ENCODE measurements around the gene EIPR1.
"Not testable (repeated sequence)": the region's sequence is repeated elsewhere in the genome, so short reads cannot be mapped to it uniquely, and the experiment has no call there.

The EIPR1 gene

DNA sequence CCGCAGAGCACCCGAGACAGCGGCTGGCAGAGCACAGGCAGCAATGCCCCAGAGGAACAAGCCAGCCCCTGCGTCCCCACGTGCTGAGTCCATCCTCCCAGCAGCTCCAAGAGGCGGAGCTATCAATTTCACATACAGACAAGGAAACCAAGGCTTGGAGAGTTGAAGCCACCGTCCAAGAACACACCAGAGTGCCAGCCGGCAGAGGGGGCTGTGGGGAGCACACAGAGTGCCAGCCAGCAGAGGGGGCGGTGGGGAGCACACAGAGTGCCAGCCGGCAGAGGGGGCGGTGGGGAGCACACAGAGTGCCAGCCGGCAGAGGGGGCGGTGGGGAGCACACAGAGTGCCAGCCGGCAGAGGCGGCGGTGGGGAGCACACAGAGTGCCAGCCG, 91.0 kb downstream of the EIPR1 start:
- not testable (repeated sequence) for DNase-seq (ENCODE audit: low spot score)

DNA sequence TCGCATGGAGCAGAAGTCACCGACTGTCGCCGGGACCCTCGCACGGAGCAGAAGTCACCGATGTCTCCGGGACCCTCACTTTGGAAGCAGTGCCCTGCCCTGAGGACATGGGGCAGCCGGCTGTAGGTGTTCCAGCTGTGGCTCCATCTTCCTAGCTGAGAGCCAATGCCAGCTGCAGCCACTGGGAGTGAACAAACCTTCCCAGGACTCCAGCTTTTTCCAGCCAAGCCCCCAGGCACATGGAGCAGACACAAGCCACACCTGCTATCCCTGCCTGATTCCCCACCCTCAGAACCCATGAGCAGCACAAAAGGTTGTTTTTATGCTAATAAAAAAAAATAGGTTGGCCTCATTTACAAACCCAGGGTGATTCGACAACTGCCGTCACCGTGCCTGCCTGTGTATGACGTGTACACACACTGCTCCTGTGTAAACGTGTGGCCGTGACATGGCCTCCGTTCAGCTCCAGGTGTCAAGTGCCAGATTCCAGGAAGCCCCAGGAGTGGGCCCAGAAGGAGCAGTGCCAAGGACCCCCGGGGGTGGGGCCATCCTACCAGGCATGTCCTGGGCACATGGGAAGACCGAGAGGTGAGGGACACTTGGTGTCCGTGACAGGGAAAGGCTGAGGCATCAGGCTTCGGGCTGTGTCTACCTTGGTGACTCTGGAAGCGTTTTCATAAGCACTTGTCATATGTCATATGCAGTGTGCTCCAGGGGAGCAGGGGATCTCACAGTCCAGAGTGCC, 91.5 kb downstream of the EIPR1 start:
- DNase-seq (ENCODE audit: low spot score): no peak

DNA sequence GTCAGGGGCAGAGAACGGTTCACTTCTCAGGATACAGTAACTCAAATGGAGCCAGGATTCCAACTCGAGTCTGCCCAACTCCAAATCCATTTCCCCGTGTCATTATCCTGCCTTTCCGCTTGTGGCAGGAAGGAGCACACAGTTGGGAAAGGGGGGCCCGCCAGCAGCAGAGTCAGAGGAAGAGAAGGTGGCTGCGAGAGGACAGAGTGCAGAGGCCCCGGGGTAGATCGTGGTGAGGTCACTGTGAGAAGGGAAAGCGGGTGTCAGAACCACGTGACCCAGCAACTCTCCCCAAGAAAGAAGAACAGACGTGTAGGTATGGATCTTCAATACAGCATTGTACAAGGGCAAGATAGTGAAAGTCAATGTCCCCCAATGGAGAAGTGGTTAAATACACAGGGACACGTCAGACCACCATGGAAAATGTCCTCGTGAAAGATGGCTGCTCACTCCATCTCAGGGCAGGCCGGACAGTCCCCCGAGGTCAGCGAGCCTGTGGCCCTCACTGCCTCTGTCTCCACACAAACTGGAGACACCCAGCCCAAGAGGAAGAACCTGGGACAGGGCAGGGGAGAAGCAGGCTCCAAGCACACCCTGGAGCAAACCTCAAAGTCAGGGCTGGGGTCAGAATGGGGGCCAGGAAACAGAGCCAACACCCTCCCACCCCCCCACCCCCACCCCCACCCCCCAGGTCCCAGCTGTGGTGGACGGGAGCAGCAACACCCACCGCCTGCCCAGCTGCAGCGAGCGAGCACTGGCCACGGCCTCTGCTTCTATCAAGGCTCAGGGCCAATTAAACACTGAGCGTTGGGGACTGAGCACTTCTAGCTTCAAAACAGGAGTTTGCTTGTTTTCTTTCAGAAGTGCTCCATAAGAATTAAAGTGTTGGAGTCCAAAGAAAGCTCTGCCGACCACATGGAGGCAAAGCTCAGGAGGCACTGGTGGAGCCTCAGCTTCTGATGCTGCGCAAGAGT, 92.7 kb downstream of the EIPR1 start:
- DNase-seq (ENCODE audit: low spot score): no peak

DNA sequence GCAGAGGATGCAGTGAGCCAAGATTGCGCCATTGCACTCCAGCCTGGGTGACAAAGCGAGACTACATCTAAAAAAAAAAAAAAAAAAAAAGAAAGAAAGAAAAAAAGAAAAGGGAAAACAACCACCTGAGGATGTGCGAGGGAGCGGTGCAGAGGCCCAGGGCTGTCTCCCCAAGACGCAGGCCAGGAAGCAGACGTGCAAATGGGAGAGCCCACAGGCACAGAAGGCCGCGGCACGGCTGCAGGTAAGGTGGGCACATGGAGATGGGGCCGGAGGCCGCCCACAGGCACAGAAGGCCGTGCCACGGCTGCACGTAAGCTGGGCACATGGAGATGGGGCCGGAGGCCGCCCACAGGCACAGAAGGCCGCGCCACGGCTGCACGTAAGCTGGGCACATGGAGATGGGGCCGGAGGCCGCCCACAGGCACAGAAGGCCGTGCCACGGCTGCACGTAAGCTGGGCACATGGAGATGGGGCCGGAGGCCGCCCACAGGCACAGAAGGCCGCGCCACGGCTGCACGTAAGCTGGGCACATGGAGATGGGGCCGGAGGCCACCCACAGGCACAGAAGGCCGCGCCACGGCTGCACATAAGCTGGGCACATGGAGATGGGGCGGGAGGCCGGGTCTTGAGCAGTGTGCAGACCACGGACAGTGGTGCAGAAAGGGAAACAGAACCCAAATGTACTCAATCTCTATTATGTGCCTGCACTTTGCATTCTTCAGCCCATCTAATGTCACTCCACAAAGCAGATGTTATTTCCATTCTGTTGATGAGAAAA, 93.6 kb downstream of the EIPR1 start:
- not testable (repeated sequence) for DNase-seq (ENCODE audit: low spot score)

DNA sequence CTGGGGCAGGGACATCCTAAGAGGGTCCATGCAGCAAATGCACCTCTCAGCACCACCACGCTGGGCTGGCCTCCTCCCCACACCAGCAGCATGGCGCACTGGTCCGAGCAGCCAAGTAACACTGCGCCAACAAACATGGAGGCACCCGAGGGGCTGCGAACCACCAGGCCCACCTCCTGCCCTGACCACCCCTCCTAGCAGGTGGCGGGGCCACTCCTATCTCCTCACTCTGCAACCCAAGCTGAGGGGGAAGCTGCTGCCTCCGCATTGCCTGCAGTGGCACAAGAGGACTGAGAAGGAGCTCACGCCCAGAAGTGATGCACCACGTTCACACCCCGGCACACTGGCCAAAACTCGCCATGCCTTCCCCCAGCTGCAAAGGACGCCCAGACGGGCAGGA, 94.4 kb downstream of the EIPR1 start:
- DNase-seq (ENCODE audit: low spot score): no peak

DNA sequence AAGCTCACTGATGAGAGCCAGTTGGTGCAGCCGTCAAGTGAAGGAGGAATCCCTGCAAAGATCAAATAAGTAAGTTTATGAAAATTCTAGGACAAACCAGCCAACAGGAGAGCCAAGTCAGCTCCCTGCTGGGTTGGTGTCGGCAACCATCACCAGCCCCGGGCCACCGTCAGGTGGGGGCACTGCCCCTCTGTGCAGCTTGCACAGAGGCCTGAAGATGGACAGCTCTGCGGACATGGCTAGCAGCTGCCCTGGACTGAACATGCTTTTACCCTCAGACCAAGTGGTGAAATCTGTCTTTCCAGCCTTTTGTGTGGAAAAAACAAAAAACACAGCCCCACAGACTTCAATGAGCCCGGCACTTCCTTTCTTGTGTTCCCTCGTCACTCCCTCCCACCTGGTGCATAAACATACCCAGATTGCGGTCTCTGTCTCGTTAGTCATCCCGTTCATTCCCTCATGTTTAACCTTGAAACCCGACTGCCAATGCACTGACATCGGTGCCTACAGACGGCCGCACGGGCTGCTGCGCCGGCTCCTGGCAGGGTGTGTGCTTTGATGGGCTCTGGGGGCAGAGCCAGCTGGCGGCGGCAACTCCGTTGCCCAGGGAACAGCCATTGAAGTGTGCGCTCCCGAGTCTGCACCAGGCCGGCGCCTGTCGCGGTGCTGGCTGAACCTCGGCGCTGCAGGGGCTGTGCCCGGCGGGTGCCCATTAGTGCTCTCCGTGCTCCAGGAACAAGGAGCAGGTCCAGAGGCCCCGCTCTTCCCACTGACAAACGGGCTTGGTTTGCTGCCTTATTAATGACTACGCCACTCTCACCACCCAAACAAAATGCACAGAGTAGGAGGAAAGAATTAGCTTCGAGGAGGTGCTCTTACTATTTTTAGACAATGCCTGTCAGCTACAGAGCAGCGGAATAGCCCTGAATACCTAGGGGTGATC, 95.3 kb downstream of the EIPR1 start:
- no peak for DNase-seq (ENCODE audit: low spot score)

DNA sequence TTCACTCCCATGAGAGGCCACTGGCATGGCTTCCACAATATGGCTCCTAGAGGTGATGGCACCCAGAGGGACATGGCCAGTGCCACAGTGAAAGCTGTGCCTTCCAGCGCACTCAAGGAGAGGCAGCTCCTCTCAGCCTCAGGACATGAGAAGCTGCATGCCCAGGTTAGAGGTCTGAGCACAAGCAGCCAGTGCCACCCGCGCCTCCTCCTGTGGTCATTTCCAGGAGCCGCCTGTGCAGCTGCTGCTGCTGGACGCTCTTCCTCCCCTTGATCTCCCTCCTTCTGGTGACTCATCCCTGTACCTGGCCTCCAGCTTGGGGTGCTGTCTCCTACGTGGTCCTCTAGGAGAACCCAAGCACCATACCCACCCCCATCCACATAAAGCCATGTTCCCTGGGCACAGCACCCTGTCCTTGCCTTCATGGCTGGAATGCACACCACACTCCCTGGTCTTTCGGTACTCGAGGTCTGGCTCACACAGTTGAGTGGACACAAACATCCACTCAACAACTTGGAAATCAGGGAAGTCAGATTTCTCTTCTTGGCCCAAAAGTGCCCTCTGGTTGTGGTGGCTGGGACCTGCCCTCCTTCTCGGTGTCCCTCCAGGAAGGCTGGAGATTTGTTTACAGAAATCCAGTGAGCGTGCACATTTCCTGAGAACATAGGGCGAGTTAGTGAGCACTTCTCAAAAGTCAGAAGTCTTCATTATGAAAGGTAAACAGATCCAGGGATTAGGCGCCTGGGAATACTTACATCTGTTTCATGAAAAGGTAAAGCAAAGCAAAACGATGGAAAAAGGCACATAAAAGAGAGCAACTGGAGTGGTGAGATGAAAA, 96.7 kb downstream of the EIPR1 start:
- DNase-seq (ENCODE audit: low spot score): no peak

DNA sequence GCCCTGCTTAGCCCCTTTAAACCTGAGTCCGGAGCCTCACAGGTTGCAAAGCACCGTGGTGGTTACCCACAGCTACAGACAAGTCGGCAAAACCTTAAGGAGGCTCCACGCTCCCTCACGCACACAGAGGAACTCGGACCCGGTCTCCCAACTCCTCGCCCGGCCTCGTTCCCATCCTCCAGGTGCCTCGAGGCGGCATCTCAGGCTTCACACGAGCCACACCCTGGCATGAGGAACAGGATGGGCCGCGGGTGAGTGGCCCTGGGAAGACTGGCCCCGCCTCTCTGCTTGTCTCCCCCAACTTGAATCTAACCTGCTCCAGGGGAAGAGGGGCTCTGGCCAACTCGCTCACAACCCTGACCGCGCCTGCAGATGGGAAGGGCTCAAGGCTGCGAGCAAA, 97.4 kb downstream of the EIPR1 start:
- no peak for DNase-seq (ENCODE audit: low spot score)

DNA sequence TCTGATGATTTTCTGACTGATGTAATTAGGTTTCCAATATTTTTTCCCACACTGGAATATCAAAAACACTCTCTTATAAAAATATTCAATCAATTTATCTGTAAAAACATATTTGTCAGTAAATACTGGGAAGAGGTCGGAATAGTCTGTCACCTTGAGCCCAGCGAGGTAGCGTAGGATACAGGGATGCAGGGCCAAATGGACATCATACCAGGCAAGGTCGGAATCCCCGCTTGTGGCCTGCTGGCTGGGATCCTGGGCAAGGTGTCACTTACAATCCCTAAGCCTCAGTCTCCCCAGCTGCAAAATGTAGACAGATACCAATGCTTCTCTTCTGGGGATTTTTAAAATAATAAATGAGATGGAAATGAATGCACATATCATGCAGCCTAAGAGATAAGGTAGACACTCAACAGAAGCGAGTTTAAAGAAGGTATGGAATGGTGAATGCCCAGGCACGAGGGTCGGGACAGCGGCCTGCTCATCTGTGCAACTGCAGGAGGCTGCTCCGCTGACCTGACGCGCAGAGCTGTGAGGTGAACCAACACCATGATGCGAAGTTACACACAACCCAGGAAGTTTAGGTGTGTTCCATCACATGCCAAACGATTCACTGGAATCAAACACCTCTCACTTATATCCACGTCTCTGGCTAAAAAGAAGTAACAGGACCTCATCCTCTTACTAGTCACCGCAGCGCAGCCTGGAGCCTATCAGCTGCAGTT, 98.2 kb downstream of the EIPR1 start:
- no peak for DNase-seq (ENCODE audit: low spot score)

DNA sequence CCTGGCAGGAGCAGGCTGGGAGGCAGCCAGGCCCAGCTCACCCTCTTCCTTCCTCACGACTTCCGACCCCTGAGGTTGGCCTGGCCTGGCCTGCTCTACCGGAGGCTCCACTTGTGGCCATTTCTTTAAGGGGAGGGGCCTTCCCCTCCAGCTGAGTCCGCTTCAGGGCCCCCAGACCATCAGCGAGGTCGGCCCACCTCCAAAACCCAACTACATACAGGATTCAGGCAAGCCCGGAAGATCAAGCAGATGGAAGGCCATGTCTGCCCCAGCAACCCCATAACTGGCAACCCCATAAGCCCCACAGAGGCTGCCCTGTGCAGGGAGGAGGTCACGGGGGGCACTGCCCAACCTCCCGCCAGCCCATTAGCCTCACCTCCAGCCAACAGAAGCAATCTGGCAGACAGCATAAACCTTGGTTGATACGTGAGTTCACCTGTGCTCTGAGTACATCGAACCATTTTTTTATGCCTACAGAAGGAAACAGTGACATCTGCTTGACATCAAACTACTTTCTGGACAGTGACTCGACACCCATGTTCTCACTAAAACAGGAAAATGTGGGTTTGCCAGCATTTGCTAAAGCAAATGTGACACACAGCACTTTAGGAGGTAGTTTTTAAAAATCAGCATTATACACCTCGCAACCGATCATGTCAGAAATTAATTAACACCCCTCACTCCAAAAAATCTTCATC, 98.9 kb downstream of the EIPR1 start:
- no peak for DNase-seq (ENCODE audit: low spot score)

DNA sequence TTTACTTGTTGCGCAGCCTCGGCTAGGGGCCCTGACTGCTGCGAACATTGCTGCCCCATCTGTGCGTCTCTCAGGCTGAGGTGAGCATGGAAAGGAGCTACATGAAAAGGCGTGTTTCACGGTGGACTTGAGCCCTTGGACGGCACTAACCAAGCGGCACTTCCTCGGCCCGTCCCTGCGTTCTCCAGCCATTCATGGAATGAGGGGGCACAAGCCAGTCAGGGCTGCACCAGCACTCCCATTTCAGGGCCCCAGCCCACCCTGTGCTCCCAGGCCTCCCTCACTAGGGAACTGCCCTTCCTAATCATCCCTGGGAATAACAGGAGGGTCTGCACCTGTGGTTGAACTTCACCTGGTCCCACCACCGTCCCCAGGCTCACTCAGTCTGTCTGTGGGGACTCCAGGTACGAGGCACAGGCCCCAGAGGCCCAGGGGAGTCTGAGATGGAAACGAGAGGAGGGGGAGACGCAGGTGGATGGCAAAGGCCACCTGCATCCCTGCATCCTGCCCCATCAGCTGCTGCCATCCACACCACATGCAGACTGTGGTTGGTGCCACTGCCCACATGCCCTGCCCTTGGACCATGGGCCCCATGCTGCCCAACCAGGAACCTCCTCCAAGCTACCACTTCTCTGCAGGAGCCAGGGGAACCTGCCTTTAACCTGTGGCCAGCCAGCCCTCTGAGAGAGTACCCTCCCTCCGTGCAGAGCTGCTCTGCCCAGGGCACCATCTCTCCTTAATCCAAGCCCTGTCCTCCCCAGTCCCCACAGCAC, 99.7 kb downstream of the EIPR1 start:
- DNase-seq (ENCODE audit: low spot score): no peak

DNA sequence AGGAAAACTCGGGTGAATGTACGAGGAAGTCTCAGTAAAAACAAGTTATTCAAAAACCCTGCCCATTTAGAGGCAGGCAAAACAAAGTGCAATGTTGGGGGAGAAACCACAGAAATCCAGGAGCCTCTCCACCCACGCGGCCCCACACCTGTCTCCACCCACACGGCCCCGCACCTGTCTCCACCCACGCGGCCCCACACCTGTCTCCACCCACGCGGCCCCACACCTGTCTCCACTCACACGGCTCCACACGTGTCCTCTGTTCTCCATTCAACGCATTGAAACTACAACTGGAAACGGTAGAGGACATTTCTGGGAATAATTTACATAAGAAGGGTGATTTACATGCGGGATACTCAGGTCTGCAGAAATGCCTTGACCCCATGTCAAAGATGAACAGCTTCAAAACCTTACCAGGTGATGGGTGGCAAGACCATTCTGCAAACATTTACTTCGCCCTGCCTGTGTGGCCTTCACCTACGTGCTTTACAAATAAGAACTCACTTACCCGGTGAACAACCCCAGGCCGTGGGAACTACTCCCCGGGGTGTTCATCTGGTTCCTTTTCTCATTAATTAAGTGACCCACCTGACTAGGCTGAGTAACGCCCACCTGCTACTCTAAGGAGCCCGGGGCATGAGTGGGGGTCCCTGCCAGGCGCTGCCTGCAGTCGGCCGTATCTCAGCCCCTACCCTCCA, 100.4 kb downstream of the EIPR1 start:
- no peak for DNase-seq (ENCODE audit: low spot score)

DNA sequence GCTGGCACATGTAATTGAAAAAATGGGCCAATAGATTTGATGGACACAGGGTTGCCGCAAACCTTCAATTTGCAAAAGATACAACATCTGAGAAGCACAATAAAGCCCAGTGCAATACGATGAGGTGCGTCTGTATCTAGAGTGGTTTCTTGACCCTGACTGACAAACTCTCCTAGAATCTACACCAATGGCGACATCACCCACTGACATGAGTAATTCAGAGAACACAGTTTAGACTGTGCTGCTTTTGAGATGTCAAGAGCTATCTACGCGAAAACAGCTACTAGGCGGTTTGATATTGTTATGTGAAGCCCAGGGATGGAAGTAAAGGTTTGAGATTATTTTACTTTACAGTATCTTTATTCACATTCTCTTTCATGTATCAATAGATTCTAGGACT, 104.9 kb downstream of the EIPR1 start:
- DNase-seq (ENCODE audit: low spot score): no peak

DNA sequence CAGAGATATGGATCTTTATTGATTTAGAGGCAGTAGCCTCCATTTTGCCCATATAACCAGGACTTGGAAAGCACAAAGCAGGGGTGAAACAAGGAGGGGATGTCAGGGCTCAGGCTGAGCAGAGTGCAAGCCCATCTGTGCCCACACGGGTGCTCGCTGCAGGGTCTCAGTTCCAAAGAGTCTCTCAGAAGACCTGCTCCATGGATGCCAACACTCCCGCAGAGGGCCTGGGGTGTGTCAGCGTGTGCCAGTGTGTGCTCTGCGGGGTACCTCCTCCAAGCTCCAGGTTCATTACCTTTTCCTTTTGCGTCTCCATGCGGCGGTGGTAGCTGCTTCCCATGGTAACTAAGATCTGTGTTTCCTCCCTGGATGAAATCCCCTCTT, 107.5 kb downstream of the EIPR1 start:
- DNase-seq (ENCODE audit: low spot score): no peak

DNA sequence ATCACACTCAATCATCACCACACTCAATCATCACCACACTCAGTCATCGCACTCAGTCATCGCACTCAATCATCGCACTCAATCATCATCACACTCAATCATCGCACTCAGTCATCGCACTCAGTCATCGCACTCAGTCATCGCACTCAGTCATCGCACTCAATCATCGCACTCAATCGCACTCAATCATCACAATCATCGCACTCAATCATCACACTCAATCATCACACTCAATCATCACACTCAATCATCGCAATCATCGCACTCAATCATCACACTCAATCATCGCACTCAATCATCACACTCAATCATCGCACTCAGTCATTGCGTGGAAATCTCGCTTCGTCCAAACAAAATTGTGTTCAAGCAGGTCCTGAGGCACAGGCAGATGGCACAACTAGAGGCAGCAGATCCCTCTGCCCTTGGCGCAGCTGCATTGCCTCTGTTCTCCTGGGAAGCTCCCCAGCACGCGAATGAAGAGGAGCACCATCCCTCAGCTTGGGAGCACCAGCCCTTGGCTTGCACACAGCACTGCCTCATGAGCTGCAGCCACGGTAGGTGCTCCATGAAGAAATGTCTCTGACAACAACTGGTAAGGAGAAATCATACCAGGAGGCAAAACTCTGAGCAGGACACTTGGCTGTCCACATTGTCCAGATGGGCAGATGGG, 108.1 kb downstream of the EIPR1 start:
- no peak for DNase-seq (ENCODE audit: low spot score)

DNA sequence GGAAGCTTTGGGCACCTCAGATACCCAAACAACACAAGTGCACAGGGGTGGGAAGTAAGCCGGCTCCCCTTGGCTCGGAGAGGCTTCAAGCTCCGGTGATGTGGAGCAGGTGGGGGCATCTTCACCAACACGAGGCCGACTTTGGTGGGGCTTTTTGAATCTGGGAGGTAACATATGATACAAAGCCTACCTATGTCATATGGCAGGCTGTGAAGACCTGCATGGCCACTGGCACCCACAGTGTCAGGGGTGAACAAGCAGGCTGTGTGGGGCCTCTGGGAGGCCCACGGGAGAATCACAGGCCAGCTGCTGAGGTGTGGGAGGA, 109.0 kb downstream of the EIPR1 start:
- DNase-seq (ENCODE audit: low spot score): no peak

All from hepatic stellate cell (primary cell).